ENCODE measurements around the gene HOXD1.
A peak's percentile ranks its signal among the peaks of the same experiment; 100 is the strongest.

HOXD1 gene

DNA sequence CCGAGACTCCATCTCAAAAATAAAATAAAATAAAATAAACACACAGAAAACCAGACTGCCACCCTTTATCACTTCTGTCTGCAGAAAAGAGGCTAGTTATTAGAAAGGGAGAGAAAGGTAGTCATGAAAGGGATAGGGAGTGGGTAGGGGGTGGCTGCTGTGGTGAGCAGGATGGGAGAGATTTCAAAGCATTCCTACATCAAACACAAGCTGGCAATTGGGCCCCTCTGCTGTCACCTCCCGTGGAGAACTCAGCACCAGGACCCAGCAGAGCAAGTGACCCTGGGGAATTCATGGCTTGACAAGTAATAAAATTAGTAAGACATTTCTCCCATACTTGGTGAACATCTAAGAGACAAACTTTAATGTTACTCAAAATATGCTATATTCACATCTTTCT lies 3.7 kb upstream of the HOXD1 start:
- no peak for DNase-seq (ENCODE audit: low read depth in 2 of 2)

GRCh38 chr2:176186024-176186423 lies 2.4 kb upstream of the HOXD1 start:
- DNase-seq (ENCODE audit: low read depth in 2 of 2): no peak

- DNase-seq (ENCODE audit: low read depth in 2 of 2): no peak
Observed at GRCh38 chr2:176187200-176187898, 1.1 kb upstream of the HOXD1 start.

- no peak for DNase-seq (ENCODE audit: low read depth in 2 of 2)
Observed at GRCh38 chr2:176188774-176189680, 559 bp downstream of the HOXD1 start.

DNA sequence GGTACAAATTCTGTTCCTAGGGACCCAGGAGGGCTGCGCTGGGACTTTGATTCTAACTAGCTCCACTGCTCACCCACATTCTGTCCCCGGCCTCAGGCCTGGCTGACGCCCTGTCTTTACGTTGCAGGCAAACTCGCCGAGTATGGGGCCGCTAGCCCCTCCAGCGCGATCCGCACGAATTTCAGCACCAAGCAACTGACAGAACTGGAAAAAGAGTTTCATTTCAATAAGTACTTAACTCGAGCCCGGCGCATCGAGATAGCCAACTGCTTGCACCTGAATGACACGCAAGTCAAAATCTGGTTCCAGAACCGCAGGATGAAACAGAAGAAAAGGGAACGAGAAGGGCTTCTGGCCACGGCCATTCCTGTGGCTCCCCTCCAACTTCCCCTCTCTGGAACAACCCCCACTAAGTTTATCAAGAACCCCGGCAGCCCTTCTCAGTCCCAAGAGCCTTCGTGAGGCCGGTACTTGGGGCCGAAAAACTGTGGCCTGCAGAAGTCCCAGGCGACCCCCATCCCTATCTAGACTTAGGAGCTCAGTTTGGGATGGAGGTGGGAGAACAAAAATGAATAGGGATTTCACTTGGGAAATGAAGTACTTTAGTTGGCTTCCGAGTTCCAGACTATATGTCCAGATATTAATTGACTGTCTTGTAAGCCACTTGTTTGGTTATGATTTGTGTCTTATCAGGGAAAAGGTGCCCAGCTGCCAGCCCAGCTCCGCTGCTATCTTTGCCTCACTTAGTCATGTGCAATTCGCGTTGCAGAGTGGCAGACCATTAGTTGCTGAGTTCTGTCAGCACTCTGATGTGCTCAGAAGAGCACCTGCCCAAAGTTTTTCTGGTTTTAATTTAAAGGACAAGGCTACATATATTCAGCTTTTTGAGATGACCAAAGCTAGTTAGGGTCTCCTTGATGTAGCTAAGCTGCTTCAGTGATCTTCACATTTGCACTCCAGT lies 1.5 kb downstream of the HOXD1 start:
- no peak for DNase-seq (ENCODE audit: low read depth in 2 of 2)

DNA sequence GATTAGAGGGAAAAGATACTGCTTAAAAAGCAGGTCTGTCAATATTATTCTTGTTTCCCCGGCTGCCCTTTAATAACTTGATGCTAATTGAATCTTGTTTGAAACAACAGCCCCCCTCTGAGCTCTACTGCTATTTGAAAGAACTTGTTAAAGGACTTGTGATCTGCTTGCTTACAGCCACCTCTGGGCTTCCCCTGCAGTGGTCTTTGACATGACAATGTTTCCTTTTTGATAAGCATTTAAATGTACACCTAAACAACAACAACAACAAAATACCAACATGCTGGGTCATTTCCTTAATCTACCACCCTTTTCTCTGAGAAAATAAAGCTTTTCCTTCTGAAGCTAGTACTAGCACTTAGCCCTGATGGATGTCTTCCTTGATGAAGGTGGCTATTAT lies 3.9 kb downstream of the HOXD1 start:
- DNase-seq (ENCODE audit: low read depth in 2 of 2): no peak

DNA sequence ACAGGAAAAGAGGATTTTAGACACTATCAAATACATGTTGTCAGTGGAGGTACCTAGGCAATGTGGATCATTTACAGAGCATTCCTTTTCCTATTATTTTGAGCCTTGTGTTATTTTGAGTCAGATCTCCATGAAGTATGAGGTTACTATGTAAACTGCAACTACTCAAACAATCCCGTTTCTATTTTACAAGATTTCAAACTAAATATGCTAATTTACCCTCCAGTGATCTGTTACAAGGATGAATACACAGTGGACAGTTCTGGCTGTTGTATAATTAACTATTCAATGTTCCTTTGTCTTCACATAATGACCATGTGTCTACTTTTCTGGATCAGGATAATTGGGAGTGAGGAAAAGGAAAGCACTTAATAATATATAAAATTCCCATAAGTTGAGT lies 4.6 kb downstream of the HOXD1 start:
- DNase-seq (ENCODE audit: low read depth in 2 of 2): no peak

GRCh38 chr2:176199902-176200301 lies 11.4 kb downstream of the HOXD1 start:
- DNase-seq (ENCODE audit: low read depth in 2 of 2): no peak

- no peak for DNase-seq (ENCODE audit: low read depth in 2 of 2)
Observed at GRCh38 chr2:176200971-176201370, 12.5 kb downstream of the HOXD1 start.

GRCh38 chr2:176202491-176202890 lies 14.0 kb downstream of the HOXD1 start:
- DNase-seq (ENCODE audit: low read depth in 2 of 2): no peak

- no peak for DNase-seq (ENCODE audit: low read depth in 2 of 2)
Observed at GRCh38 chr2:176205126-176205525, 16.7 kb downstream of the HOXD1 start.

DNA sequence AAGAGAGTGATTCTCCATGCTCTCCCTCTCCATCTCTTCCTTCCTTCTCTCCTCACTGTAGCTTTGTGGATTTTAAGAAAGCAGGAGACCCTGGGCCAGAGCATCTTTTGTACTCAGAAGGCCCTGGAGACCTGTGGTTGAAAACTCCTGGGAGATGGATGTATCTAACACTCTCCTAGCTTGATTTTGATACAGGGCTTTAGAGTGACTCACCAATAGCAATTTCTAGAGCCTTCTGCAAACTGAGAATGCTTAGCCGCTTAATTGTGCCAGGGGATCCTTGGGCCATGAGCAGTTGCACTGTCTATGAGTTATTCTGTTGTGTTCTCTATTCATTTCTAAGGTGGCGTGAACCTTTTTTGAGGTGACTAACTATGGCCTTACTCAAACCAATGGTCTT lies 17.7 kb downstream of the HOXD1 start:
- DNase-seq (ENCODE audit: low read depth in 2 of 2): peak; percentile 33 to 38

GRCh38 chr2:176206682-176207081 lies 18.2 kb downstream of the HOXD1 start:
- DNase-seq (ENCODE audit: low read depth in 2 of 2): peak; percentile 92

GRCh38 chr2:176211110-176211509 lies 22.6 kb downstream of the HOXD1 start:
- no peak for DNase-seq (ENCODE audit: low read depth in 2 of 2)

DNA sequence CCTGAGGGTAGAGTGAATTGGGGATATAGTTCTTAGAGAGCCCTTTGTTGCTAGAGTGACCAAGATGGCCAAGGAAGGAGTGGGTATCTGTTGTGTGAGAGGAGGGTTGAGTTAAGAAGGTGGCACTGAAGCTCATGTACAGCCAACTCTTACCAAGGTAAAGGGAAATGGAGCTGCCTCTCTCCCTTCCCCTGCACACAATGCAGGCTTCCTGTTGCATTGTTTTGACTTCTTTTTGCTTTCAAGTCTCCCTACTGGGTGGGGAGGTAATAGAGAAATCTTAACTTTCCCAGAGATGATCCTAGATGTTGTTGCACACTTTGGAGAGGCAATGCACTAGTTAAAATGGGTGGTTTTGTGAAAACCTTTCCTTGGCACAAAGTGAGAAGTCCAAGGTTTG lies 23.8 kb downstream of the HOXD1 start:
- DNase-seq (ENCODE audit: low read depth in 2 of 2): no peak

DNA sequence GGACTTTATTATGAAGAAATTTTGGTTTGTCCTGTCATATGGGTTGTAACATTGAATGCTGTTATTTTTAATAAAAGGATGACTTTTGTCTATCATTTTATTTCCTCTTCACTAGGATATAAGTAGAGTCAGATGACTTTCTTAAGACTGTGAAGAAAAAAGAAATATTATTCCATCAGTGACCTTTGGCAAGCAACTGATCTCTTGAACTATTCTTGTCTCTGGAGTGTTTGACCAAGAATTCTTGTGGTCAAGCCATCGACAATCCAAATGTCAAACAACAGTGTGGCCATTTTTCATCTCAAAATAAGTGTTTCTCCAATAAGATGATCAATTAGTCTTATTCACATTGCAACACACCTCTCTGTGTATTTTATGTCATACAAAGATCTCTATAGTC lies 24.9 kb downstream of the HOXD1 start:
- DNase-seq (ENCODE audit: low read depth in 2 of 2): no peak

DNA sequence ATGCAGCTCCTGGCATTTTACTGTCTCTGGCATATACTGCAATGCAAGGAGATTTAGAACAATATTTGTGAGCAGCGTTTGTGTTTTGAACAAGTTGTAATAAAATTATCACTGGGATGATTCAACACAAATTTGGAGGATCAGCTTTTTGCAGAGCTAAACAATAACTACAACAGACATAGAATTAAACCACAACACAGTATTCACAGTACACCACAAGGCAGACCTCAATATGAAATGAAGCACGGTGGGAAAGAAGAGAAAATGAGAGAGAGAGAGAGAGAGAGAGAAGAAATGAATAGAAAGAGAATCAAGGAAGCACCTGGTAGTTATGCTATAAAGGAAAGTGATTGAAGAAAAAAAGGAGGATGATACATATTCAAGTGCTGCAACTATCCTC lies 39.4 kb downstream of the HOXD1 start:
- DNase-seq (ENCODE audit: low read depth in 2 of 2): no peak

- DNase-seq (ENCODE audit: low read depth in 2 of 2): no peak
Observed at GRCh38 chr2:176234156-176234555, 45.7 kb downstream of the HOXD1 start.

DNA sequence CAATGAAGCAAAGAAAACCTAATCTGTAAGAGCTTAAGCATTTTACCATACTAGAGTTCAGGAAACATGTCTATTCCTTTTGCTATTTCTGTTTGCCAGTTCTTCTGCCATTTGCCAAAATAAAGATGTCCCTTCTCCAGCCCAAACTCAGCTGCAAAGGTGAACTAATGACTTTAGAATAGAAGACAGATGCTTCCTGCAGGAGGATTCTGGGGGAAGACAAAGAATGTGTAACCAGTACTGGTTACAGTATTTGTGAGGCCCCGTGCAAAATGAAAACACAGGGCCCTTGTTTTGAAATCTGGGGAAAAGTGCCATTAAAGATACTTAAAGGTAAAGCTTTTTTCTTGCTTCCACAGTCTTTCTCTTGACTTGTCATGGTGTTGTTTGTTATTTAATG lies 46.5 kb downstream of the HOXD1 start:
- no peak for DNase-seq (ENCODE audit: low read depth in 2 of 2)

DNA sequence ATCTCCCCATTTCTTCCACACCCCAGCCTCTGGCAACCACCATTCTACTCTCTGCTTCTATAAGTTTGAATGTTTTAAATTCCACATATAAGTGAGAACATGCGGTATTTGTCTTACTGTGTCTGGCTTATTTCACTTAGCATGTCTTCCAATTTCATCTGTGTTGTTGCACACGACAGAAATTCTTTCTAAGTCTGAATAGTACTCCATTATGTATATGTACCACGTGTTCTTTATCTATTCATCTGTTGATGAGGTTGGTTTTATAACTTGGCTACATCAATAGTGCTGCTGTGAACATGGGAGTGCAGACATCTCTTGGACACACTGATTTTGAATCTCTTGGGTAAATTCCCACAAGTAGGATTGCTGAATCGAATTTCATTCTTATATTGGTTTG lies 49.0 kb downstream of the HOXD1 start:
- DNase-seq (ENCODE audit: low read depth in 2 of 2): no peak

DNA sequence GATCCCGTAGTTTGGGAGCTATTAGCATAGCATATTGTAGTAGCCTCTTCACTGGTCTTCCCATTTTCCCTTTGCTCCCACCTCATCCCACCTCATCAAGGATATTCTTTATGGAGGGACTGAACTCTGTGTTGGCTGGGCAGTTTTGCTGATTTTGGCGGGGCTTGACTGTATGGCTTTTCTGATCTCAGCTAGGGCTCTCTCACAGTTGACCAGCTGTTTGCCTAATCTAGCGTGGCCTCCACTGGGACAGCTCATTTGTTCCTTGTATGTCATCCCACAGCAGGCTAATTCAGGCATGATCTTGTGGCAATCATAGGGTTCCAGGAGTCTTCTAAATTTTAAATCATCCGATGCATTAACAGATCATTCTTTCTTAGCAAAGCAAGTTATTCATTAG lies 50.6 kb downstream of the HOXD1 start:
- no peak for DNase-seq (ENCODE audit: low read depth in 2 of 2)

GRCh38 chr2:176240301-176240700 lies 51.8 kb downstream of the HOXD1 start:
- no peak for DNase-seq (ENCODE audit: low read depth in 2 of 2)

All from fibroblast of skin of left quadriceps (primary cell).